HG03108 (cell line): ENCODE results near the gene SUDS3.

Source experiments
- ATAC-seq: cut with Tn5 transposase; IDR thresholded peaks from one replicate; pipeline ENCODE4 v1.9.1; 2021; ENCODE audit warnings: moderate library complexity; ENCODE audit not compliant: unreplicated experiment

The SUDS3 gene

DNA sequence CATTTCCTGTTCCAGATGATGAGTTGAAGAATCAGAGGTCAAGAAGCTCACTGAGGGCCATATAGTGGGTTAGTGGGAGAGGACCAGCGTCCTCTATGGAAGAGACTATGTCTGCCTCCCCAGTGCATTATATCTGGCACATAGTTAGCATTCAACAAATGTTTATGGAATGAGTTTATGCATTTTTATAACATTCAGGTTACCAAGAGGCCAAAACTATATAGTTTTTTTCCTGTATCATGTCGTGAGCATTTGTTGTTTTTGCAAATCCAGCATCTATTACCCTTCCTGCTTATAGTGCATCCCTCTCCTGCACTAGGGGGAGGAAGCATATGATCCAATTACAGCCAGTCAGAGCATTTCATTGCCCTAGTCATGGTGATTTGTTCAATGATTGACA is 60.6 kb downstream of the SUDS3 start:
- ATAC-seq = no peak

- no peak for ATAC-seq
Observed at GRCh38 chr12:118439068-118439467, 62.7 kb downstream of the SUDS3 start.

- ATAC-seq = no peak
Observed at GRCh38 chr12:118446247-118446646, 69.9 kb downstream of the SUDS3 start.

DNA sequence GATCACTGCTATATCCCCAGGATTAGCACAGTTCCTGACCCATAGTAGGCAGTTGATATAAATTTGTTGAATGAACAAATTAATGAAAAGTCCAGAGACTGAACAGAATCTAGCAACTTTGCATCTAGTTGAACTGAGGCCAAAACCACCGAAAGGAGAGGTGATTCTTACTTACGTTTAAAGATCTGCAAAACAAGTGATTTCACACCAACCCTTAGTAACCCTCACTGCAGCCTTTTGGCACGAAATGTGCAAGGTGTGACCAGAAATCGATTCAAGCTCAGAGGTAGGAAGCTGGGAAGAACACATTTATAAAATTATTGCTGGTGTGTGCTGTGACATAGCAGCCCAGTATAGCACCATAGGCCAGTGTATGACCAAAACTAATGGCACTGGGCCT is 70.8 kb downstream of the SUDS3 start:
- no peak for ATAC-seq

- no peak for ATAC-seq
Observed at GRCh38 chr12:118448341-118448740, 72.0 kb downstream of the SUDS3 start.

GRCh38 chr12:118455327-118455726 is 79.0 kb downstream of the SUDS3 start:
- ATAC-seq = no peak

- no peak for ATAC-seq
Observed at GRCh38 chr12:118456741-118457140, 80.4 kb downstream of the SUDS3 start.

DNA sequence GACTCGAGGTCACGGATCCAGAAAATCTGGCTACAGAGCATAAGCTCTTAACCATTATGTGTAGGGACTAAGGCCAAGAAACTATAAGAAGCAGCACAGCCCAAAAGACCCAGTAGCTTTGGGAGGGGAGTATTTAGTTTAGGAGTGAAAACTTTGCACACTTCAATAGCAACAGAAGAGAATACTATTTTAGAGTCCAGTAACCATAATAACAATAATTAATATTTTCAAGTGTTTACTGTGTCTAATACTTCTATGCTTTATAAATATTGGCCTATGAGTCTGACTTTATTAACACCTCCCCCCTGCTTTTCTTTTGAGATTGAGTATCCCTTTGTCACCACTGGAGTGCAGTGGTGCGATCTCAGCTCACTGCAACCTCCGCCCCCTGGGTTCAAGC is 82.8 kb downstream of the SUDS3 start:
- ATAC-seq = no peak

DNA sequence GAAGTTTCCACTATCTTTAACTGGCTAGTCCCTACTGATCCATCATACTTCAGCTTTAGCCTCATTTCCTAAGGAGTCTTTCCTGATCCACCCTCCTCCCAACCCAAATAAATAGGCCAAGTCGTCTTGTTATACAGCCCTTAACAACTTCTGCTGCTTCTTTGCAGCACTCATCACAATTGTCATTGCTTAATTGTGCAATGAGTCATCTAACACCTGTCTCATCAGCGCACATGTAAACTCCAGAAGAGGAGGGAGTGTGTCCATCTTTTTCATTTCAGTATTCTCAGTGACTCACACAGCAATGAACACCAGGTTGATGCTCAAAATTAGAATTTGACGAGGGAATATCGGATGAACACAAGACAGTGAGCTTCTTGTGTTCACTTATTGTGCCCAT is 87.3 kb downstream of the SUDS3 start:
- ATAC-seq = no peak

DNA sequence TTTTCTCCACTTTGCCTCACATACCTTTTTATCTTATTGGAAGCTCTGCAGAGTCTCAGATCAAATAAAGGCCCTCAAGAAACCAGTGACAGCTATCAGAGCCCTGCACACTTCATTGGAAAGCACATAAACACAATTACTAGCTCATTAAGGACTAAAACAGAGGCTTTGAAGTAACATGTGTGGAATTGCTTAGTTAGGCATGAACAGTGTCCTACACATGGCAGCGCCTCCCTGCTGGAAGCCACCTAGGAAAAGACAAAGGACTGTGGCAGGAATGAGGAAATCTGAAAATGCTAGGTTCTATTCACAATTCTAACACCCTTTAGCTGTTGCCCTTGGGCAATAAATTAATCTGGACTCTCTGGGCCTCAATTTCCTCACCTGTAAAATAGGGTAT is 89.4 kb downstream of the SUDS3 start:
- no peak for ATAC-seq
